Anterior cingulate cortex (tissue), 58 donors: ENCODE data around the gene EPHA10.
"Not testable (repeated sequence)": the region's sequence is repeated elsewhere in the genome, so short reads cannot be mapped to it uniquely, and the experiment has no call there.

Experiments used
- DNase-seq, 58 donors: peaks; one replicate each; lab custom pipeline; 2025; lab: John Stamatoyannopoulos, UW

The EPHA10 gene

DNA sequence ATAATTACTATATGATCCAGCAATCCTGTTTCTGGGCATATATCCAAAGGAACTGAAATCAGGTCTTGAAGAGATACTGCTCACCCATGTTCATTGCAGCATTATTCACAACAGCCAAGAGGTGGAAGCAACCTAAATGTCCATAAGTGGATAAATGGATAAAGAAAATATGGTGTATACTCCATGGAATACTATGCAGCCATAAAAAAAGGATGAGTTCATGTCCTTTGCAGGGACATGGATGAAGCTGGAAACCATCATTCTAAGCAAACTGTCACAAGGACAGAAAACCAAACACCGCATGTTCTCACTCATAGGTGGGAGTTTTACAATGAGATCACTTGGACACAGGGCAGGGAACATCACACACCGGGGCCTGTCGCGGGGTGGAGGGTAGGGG lies 26.3 kb downstream of the EPHA10 start:
- not testable (repeated sequence) for DNase-seq

DNA sequence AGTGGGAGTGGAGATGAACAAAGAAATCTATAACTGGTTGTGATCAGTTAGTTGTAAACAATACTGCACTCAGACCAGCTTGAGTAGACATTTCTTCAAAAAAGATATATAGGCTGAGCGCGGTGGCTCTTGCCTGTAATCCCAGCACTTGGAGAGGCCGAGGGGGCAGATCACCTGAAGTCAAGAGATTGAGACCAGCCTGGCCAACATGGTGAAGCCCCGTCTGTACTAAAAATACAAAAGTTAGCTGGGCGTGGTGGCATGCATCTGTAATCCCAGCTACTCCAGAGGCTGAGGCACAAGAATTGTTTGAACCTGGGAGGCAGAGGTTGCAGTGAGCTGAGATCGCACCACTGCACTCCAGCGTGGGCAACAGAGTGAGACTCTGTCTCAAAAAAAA lies 26.9 kb downstream of the EPHA10 start:
- not testable (repeated sequence) for DNase-seq

DNA sequence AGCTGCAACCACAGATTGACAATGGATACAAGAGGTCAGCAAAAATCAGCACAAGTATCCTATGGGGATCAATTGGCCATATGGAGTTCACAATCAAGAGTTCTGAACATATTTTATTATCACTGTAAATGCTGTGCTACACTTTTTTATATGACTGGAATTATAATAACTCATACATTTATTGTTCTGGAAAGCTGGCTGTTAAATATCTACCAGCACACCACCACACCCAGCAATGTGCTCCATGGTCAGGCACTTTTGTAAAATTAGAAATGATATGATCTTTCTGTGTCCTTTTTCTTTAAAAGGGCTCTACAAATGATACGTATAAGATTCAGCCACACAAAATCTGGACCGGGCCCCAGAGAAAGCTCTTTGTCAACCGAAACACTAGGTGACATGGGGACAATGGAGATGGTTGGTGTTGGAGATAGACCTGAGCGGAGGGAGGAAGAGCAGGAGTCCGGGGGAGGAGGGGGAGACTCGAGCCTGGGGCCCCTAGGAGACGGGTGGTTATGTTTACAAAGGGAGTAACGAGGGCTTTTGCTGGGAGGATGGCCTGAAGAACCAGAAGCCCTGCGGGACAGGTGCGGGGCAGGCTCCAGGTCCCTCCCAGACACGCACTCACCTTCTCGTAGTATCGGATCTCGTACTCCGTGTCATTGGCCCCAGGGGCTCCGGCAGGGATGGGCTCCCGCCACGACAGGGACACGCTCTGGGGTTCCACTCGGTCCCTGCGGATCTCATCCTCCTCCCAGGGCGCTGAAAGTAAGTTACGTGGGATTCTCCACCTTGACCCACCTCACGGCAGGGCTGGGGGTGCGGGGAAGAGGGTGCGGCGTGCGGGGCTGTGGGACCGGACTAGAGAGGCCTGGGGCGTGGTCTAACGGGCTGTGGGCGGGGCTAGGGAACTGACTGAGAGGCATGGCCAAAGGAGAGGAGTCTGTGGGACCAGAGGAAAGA lies 30.0 kb downstream of the EPHA10 start:
- no peak for DNase-seq

DNA sequence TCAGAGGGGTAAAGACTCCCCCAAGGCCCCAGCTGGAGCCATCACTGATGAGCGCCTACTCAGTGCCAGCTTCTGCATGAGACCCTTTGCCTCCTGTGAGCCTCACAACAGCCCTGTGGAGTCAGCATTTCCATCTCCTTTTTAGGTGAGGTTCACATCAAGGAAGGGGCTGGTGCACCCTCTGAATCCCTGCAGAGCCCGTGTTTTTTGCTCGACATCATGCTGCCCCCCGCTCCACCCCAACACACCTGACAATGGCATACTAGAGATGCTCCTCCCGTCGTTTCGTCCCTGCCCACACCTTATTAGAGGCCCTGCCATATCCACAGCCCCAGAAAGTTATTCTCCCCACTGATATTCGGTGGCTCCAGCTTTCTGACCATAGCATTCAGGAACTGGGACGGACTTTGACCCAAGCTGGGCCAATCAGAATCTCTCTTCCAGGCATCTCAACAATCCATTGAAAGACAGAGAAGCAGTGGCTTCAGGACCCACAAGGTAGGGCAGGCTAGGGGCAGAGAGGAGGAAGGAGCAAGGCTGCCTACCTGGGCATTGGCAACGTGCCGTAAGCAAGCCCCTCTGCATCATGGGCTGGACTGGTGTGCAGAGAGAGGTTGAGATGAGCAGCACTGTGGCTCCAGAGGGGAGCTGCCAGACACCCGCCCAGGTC lies 32.7 kb downstream of the EPHA10 start:
- DNase-seq: no peak

DNA sequence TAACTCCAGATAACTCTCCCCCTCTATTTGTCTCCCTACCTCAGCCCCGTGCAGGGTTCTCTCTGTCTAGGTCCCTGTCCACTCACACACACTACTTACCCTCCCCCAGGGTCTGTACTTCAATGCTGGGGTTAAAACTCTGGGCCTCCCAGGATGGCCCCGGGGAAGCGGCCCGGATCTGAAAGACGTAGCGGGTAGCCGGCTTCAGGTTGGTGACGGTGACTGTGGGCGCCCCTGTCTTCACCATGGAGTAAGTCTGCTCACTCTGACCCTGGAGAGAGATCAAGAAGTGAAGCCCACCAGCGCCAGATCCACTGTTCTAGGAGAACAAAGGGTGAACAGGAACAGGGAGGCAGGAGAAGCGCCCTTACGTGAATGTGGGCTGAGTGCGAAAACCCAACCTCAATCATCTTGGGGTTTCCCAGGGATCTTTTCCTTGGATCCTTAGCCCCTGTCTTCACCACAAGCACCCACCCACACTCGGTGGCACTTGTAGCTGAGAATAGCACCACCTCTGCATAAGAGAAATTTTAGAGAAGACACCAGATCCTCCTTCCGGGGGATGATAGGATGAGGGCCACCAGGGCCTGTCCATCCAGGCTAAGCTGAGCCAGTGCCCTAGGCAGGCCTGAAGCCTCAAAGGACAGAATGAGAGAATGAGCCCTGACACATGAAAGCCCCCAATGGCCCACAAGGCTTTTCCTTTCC lies 33.5 kb downstream of the EPHA10 start:
- peak in 4 of 58 donors; percentile 14 to 34 (median 18) for DNase-seq

DNA sequence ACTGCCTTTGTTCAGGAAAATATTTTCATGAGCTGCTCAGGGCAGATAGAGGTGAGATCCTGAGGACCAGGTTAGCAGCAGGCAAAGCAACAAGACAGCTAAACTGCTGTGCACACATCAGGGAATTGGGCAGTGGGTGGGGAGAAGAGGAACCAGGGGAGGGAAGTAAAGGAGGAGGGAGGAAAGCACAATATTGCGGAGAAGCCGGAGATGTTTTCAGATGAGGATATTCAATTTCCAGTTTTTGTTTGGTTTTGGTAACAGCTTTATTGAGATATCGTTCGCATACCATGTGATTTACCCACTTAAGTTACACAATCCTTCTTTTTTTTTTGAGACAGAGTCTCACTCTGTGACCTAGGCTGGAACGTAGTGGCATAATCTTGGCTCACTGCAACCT lies 34.5 kb downstream of the EPHA10 start:
- DNase-seq: no peak

DNA sequence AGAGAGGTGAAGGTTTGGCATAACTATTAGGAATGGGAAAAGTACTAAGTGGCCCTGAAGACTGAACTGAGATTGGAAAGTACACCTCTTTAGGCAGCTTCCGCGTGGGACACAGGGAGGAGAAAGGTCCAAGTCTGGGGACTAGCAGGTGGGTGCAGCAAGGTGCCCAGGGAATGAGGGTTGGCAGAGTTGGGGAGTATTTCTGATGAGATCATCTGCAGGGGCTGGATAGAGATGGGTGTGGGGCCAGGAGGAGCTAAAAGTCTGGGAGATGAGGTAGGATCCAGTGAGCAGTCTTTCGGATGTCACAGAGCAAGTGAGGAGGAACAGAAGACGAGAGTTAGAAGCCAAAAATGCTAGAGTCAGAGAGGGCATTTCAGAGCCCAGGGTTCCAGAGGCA lies 36.5 kb downstream of the EPHA10 start:
- DNase-seq: no peak

DNA sequence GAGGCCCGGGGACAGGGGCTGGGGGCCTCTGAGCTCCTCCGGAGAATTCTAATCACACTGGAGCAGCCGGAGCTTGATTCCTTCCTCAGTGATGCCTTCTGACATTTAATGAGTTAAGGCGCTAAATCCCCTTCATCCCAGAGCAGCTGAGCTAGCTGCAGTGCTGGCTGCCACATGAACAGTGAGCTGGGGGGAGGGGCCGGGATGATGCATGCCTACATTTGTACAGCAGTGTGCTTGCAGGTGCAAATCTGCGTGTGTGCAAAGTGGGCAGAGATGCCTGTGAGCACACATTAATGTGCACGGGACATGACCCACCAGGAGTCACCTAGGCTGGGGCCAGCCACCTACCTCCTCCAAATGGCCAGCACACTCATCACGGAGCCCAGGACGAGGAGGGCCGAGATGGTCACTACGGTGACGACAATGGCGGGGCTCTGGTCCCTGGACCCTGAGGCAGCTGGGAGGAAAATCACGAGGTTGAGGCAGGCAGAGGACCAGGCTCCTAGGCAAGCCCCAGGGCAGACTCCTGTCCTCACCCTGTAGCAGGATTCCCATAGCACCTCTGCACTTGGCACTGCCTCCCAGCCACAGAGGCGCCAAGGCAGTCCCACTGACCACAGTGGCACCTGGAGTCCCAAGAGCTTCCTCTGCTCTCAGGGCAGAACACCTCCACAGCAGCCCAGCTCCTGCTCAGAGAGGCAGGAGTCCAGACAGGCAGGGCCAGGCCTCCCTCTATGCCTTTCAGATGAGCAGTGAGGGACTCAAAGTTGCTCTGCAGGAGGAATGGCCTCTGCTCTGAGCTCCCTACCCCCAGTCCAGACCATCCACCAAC lies 38.0 kb downstream of the EPHA10 start:
- DNase-seq: peak in 10 of 58 donors; percentile 6 to 52 (median 14)

DNA sequence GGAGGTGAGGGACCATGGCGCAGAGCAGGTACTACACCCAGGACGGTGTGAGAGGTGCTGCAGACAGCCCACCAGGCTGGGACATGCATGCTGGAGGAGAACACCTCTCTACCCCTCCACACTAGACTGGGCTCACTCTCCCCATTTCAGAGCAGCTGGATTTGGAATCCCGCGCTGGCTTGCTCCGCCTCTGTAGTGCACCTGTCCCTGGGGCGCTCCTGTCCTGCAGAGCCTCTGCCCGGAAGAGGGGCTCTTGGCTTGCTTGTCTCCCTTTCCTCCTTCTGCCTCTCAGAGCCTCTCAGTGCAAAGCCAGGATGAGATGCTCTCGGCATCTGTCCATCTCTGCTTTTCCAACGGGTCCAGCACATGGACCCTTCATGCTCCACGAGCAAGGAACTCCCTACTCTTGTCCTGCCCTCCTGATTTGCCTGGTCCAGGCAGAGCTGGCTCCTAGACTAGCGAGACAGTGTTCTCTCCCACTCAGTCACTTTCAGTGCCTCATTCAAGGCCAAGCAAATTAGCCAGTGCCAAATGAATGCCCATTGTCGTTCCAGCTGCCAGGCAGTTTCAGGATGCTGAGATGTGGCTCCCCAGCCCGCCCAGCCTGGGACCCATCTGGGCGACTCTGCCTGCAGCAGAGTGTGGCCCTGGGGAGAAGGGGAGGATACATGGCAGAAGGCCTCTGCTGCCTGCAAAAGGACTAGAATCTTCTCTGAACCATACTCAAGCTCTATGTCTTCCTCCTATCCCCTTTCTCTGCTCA lies 38.9 kb downstream of the EPHA10 start:
- peak in 43 of 58 donors; percentile 9 to 77 (median 45) for DNase-seq

DNA sequence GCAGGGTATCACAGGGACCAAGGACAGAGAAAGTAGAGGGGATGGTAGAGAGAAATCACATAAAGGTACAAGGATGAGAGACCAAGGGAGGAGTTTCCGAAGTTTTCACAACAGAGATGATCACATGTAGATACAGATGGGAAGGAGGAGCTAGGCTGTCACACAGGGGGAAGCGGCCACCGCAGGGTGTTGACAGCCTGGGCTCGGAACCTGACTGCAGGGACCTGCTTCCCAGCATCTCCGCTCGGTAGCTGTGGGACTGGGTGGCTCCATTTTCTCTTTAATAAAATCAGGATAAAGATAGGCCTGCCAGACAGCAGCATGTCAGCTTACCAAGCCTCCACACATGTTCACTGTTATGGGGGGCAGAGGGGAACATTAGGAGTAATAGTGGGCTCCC lies 40.3 kb downstream of the EPHA10 start:
- DNase-seq: no peak

DNA sequence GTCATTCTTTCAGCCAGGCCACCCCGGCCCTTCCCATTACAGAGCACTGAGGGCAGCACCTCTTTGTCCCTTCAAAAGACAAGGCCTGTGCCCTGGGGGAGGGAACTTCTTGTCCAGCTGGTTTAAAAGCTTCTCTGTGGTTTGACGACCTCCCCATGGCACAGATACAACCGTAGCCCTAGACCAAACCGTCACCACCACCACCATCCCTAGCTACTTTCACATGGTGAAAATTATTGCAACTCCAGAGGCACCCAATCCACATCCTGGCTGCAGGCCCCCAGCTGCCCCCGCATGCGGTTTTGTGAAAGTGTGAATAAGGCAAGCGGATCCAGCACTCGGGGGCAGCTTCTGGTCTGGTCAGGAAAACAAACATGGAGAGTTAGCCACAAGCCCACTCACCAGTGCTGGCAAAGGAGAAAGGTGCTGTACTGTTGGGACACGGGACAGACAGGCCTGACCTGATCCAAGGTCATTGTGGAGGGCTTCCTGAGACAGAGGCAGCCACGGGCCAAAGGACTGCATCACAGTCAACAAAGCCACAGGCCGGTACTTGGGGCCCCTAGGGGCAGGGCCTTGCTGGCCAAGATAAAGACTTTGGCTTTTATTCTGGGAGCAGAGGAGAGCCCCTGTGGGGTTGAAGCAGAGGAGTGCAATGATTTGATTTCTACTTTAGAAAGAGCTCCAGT lies 41.4 kb downstream of the EPHA10 start:
- no peak for DNase-seq

DNA sequence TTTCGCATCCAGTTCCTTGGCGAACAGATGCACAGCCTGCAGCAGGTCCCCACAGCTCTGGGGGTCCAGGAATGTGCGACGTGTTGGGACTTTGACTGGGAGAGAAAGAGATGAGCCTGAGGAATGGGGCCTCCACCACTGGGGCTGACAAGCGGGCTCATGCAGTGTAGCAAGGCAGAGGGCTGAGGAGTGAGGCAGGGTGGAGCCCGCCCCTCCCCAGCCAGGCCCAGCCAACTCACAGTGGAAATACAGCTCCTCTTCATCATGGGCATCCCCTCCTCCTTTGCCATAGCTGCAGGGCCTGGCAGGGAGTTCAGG lies 41.9 kb downstream of the EPHA10 start:
- peak in 2 of 58 donors; percentile 17 to 22 for DNase-seq

DNA sequence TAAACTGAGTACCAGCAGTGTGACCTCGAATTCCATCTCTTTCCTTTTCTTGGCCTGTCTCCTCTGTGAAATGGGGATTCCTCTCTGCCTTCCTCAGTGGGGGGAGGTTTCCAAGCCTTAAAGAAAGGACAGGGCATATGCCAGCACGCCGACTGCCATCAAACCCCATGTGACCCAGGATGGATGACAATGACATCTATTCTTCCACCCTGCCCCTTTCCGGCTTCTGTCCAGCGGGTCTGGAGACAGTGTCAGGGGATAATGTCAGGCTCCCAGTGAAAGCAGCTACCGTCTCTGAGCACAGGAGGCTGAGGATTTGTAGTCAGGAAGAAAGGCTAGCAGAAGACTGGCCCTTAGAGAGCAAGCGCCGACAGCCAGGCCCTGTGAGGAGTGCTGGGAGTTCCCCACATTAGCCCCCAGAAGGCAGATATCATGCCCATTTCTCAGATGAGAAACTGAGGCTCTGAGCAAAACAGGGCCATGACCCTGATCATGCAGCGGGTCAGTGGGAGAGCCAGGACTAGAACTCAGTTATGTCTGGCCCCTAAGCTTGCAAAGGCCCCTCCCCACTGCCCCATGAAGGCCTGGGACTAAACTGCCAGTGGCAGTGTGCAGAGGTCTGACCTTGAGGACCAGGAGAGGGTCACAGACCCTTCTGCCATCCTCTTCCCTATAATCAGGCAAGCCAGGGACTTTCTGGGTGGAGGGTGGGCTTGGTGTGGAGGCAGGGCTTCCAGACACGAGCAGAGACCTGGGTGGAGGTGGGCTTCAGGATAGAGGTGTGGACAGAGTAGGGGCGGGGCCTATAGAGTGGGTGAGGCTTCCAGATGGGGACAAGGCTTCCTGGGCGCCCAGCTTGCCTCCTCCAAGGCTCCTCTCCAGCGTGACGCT lies 42.5 kb downstream of the EPHA10 start:
- DNase-seq: peak in 43 of 58 donors; percentile 6 to 84 (median 46)

DNA sequence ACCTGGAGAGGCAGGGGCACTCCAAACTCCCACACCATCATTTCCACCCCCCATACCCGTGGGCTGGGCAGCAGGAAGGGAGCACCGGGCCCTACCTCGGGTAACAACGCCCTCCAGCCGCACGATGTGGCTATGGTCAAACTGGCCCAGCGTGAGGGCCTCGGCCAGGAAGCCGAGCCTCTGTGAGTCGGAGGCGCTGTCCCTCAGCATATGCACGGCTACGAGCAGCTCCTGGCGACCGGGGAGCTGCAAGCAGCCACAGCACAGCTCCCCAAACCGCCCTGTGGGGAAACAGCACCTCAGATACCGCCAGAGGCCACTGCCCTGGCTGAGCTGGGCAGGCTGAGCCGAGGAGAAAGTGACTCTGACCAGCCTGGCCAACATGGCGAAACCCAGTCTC lies 43.4 kb downstream of the EPHA10 start:
- DNase-seq: peak in 1 of 58 donors; percentile 15

DNA sequence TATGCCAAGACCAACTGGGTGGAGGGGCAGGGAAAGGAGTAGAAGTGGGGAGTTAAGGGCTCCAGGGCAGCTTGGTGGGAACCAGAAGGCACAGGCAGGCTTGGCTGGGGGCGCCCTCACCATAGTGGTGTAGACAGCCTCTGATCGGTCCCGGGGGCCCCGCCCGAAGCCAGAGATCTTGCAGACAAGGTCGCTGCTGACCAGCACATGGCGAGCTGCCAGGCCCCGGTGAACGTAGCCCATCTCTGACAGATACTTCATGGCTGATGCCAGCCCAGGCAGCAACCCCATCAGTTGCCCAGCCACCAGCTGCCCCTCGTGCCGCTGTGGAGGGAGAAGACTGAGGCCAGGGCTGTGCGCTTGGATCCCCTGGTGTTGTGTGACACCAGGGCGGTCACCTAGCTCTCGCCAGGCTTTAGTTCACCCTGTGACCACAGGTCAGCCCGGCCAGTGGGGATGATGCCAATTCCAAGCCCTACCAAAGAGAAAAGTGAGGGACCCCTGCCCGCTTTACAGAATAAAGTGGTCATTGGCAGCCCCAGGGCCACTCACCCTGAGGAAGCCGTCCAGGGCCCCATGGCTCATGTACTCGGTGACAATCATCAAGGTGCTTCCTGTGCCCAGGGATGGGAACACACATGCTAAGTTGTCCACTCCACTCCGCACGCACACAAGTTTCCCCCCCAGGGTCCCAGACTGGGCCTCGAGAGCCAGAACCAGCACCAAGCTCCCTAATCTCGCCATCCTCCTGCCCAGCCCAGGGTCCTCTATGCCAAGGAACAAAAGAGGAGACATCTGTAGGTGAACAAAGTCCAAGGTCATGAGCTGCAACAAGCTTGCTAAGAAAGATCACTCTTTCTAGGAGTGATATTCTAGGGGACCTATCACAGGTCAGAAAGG lies 44.4 kb downstream of the EPHA10 start:
- no peak for DNase-seq

DNA sequence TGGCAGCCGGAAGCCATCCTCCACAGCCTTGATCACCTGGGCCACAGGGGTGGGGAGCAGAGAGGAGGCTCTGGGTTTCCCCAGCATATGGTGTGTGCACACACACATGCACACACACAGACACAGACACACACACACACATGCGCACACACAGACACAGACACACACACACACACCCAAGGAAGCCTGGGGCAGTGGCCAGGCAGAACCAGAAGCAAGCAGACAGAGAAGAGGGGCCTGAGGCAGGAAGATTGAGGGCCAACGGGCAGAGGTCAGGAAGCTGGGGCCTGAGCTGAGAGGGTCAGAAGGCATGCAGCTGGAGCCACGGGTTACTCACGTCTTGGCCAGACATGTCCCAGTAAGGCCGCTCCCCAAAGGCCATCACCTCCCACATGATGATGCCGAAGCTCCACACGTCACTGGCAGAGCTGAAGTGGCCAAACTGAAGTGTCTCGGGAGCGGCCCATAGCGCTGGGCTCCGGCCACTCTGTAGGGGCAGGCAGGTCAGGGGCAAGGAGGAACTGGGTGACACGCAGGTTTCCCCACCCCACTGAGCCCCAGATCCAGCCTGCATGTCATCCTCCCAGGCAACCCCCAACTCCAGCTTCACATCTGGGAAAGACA lies 45.2 kb downstream of the EPHA10 start:
- no peak for DNase-seq
